ENCODE measurements around the gene LGI2. TPM values are rescaled to one million over a fixed set of nuclear protein-coding genes. Genes with fewer than 3 reads are reported as not detected.
"Not testable (repeated sequence)": the region's sequence is repeated elsewhere in the genome, so short reads cannot be mapped to it uniquely, and the experiment has no call there.

Gene LGI2
- total and polyA plus RNA-seq, 4 donors = 6.4 to 20.0 (median 19.5) TPM

- WGBS (ENCODE audit: insufficient coverage) = 50% methylated on average over 1 of the region's 8 CpGs
- H3K36me3 ChIP-seq (ENCODE audit: control insufficient read depth, insufficient read depth, low read length) = no peaks in the 10 kb centered on the region
- H3K9me3 ChIP-seq (ENCODE audit: control insufficient read depth, insufficient read depth, low read length) = no peaks in the 10 kb centered on the region
- no peaks in the 10 kb centered on the region for H3K27me3 ChIP-seq (ENCODE audit: control insufficient read depth, insufficient read depth, low read length)
- no peak overlapping the region for H3K27ac ChIP-seq (ENCODE audit: low read depth, low read length)
- no peaks in the 10 kb centered on the region for H3K4me1 ChIP-seq (ENCODE audit: control insufficient read depth, insufficient read depth, low read length)
- no peak overlapping the region for H3K4me3 ChIP-seq (ENCODE audit: low read depth, low read length)
- DNase-seq (ENCODE audit: low read depth in 4 of 6, low spot score in 6 of 6) = no peak
Observed at GRCh38 chr4:25057299-25057698, 26.6 kb upstream of the LGI2 start.

GRCh38 chr4:25052037-25052436, 21.3 kb upstream of the LGI2 start:
- WGBS (ENCODE audit: insufficient coverage) = 100% methylated on average over 1 of the region's 5 CpGs
- not testable (repeated sequence) for H3K9me3 ChIP-seq (ENCODE audit: control insufficient read depth, insufficient read depth, low read length); H3K27me3 ChIP-seq (ENCODE audit: control insufficient read depth, insufficient read depth, low read length); DNase-seq (ENCODE audit: low read depth in 4 of 6, low spot score in 6 of 6); H3K4me1 ChIP-seq (ENCODE audit: control insufficient read depth, insufficient read depth, low read length); H3K4me3 ChIP-seq (ENCODE audit: low read depth, low read length); H3K36me3 ChIP-seq (ENCODE audit: control insufficient read depth, insufficient read depth, low read length); H3K27ac ChIP-seq (ENCODE audit: low read depth, low read length)

GRCh38 chr4:25051534-25051933, 20.8 kb upstream of the LGI2 start:
- H3K4me1 ChIP-seq (ENCODE audit: control insufficient read depth, insufficient read depth, low read length) = no peaks in the 10 kb centered on the region
- no CpG with 5 or more reads among the region's 1 CpG for WGBS (ENCODE audit: insufficient coverage)
- H3K27me3 ChIP-seq (ENCODE audit: control insufficient read depth, insufficient read depth, low read length) = no peaks in the 10 kb centered on the region
- H3K4me3 ChIP-seq (ENCODE audit: low read depth, low read length) = no peak overlapping the region
- H3K9me3 ChIP-seq (ENCODE audit: control insufficient read depth, insufficient read depth, low read length) = no peaks in the 10 kb centered on the region
- DNase-seq (ENCODE audit: low read depth in 4 of 6, low spot score in 6 of 6) = no peak
- no peaks in the 10 kb centered on the region for H3K36me3 ChIP-seq (ENCODE audit: control insufficient read depth, insufficient read depth, low read length)
- no peak overlapping the region for H3K27ac ChIP-seq (ENCODE audit: low read depth, low read length)

GRCh38 chr4:25050370-25051078, 19.8 kb upstream of the LGI2 start:
- 94% methylated on average over 3 of the region's 5 CpGs for WGBS (ENCODE audit: insufficient coverage)
- H3K27ac ChIP-seq (ENCODE audit: low read depth, low read length) = no peak overlapping the region

GRCh38 chr4:25043548-25043947, 12.8 kb upstream of the LGI2 start:
- no peak for DNase-seq (ENCODE audit: low read depth in 4 of 6, low spot score in 6 of 6)
- Histone ChIP-seq H3K9me3 (ENCODE audit: control insufficient read depth, insufficient read depth, low read length) (no peaks in the 10 kb centered on the region), H3K27ac (ENCODE audit: low read depth, low read length) (no peak overlapping the region), H3K4me3 (ENCODE audit: low read depth, low read length) (no peak overlapping the region), H3K36me3 (ENCODE audit: control insufficient read depth, insufficient read depth, low read length) (no peaks in the 10 kb centered on the region), H3K27me3 (ENCODE audit: control insufficient read depth, insufficient read depth, low read length) (no peaks in the 10 kb centered on the region), H3K4me1 (ENCODE audit: control insufficient read depth, insufficient read depth, low read length) (no peaks in the 10 kb centered on the region)
- WGBS (ENCODE audit: insufficient coverage) = 67% methylated on average over 5 of the region's 5 CpGs

More at GRCh38 chr4:25050370-25051078, 19.8 kb upstream of the LGI2 start:
- no peak for DNase-seq (ENCODE audit: low read depth in 4 of 6, low spot score in 6 of 6)
- Histone ChIP-seq H3K27me3 (ENCODE audit: control insufficient read depth, insufficient read depth, low read length) (no peaks in the 10 kb centered on the region), H3K4me1 (ENCODE audit: control insufficient read depth, insufficient read depth, low read length) (no peaks in the 10 kb centered on the region), H3K4me3 (ENCODE audit: low read depth, low read length) (no peak overlapping the region), H3K9me3 (ENCODE audit: control insufficient read depth, insufficient read depth, low read length) (no peaks in the 10 kb centered on the region), H3K36me3 (ENCODE audit: control insufficient read depth, insufficient read depth, low read length) (no peaks in the 10 kb centered on the region)

- no peak overlapping the region for H3K4me3 ChIP-seq (ENCODE audit: low read depth, low read length)
- H3K27me3 ChIP-seq (ENCODE audit: control insufficient read depth, insufficient read depth, low read length) = peaks cover 18% of the 10 kb centered on the region
- H3K9me3 ChIP-seq (ENCODE audit: control insufficient read depth, insufficient read depth, low read length) = no peaks in the 10 kb centered on the region
- 83% methylated on average over 2 of the region's 4 CpGs for WGBS (ENCODE audit: insufficient coverage)
- H3K36me3 ChIP-seq (ENCODE audit: control insufficient read depth, insufficient read depth, low read length) = no peaks in the 10 kb centered on the region
- peaks cover 19% of the 10 kb centered on the region for H3K4me1 ChIP-seq (ENCODE audit: control insufficient read depth, insufficient read depth, low read length)
- DNase-seq (ENCODE audit: low read depth in 4 of 6, low spot score in 6 of 6) = peak in 1 of 6 donors; percentile 38
- no peak overlapping the region for H3K27ac ChIP-seq (ENCODE audit: low read depth, low read length)
Observed at GRCh38 chr4:25033526-25033925, 2.8 kb upstream of the LGI2 start.

GRCh38 chr4:25032126-25032525, 1.4 kb upstream of the LGI2 start:
- DNase-seq (ENCODE audit: low read depth in 4 of 6, low spot score in 6 of 6) = no peak
- 89% methylated on average over 1 of the region's 2 CpGs for WGBS (ENCODE audit: insufficient coverage)
- H3K9me3 ChIP-seq (ENCODE audit: control insufficient read depth, insufficient read depth, low read length) = no peaks in the 10 kb centered on the region
- H3K36me3 ChIP-seq (ENCODE audit: control insufficient read depth, insufficient read depth, low read length) = no peaks in the 10 kb centered on the region
- no peak overlapping the region for H3K4me3 ChIP-seq (ENCODE audit: low read depth, low read length)
- H3K27me3 ChIP-seq (ENCODE audit: control insufficient read depth, insufficient read depth, low read length) = peaks cover 26% of the 10 kb centered on the region
- H3K4me1 ChIP-seq (ENCODE audit: control insufficient read depth, insufficient read depth, low read length) = peaks cover 19% of the 10 kb centered on the region
- H3K27ac ChIP-seq (ENCODE audit: low read depth, low read length) = no peak overlapping the region

GRCh38 chr4:25031077-25031621, 403 bp upstream of the LGI2 start:
- Histone ChIP-seq H3K9me3 (ENCODE audit: control insufficient read depth, insufficient read depth, low read length) (no peaks in the 10 kb centered on the region), H3K36me3 (ENCODE audit: control insufficient read depth, insufficient read depth, low read length) (no peaks in the 10 kb centered on the region), H3K4me1 (ENCODE audit: control insufficient read depth, insufficient read depth, low read length) (peaks cover 19% of the 10 kb centered on the region), H3K27me3 (ENCODE audit: control insufficient read depth, insufficient read depth, low read length) (peaks cover 26% of the 10 kb centered on the region), H3K27ac (ENCODE audit: low read depth, low read length) (no peak overlapping the region), H3K4me3 (ENCODE audit: low read depth, low read length) (peak overlapping the region; percentile 37)
- WGBS (ENCODE audit: insufficient coverage) = under 1% methylated on average over 17 of the region's 26 CpGs
- peak in 2 of 6 donors; percentile 41 to 56 for DNase-seq (ENCODE audit: low read depth in 4 of 6, low spot score in 6 of 6)

- Histone ChIP-seq H3K27me3 (ENCODE audit: control insufficient read depth, insufficient read depth, low read length) (peaks cover 26% of the 10 kb centered on the region), H3K9me3 (ENCODE audit: control insufficient read depth, insufficient read depth, low read length) (no peaks in the 10 kb centered on the region), H3K27ac (ENCODE audit: low read depth, low read length) (no peak overlapping the region), H3K4me1 (ENCODE audit: control insufficient read depth, insufficient read depth, low read length) (peaks cover 19% of the 10 kb centered on the region), H3K4me3 (ENCODE audit: low read depth, low read length) (peak overlapping the region; percentile 33), H3K36me3 (ENCODE audit: control insufficient read depth, insufficient read depth, low read length) (no peaks in the 10 kb centered on the region)
- peak in 1 of 6 donors; percentile 53 for DNase-seq (ENCODE audit: low read depth in 4 of 6, low spot score in 6 of 6)
- WGBS (ENCODE audit: insufficient coverage) = 28% methylated on average over 19 of the region's 19 CpGs
Observed at GRCh38 chr4:25029479-25030276, 1.1 kb downstream of the LGI2 start.

Measured in spinal cord (tissue), 10 donors.